H1 (cell line): ENCODE results near the gene HERC5.

Experiments used
- CEBPB ChIP-seq: IDR thresholded peaks from 2 replicates; pipeline ENCODE4 v1.6.1; 2012; ENCODE audit warnings: low read depth, low read length
- CTCF ChIP-seq, 3 experiments: IDR thresholded peaks; 1 replicate in 2 of 3; 2 replicates in 1 of 3; pipeline versions ENCODE4 v1.5.1 to v1.6.1; 2011; ENCODE audit warnings: low read length in 3 of 3, mild to moderate bottlenecking in 3 of 3, inconsistent platforms in 2 of 3, low read depth in 1 of 3, moderate library complexity in 1 of 3; ENCODE audit not compliant: insufficient read depth in 1 of 3; ENCODE audit errors: control extremely low read depth in 1 of 3
- JUND ChIP-seq: IDR thresholded peaks from 2 replicates; pipeline ENCODE4 v1.6.1; 2011; ENCODE audit warnings: mild to moderate bottlenecking, improper control_type of control experiment, low read length
- KDM1A ChIP-seq: fragments of 200-600, 300-600 bp; sonication (generic); IDR thresholded peaks from 2 replicates; pipeline ENCODE4 v1.7.1; 2016; ENCODE audit warnings: mild to moderate bottlenecking, low read length, borderline replicate concordance
- KDM5A ChIP-seq: fragments of 200-600 bp; IDR thresholded peaks from 2 replicates; pipeline ENCODE4 v1.7.1; 2012; ENCODE audit warnings: mild to moderate bottlenecking, low read length, inconsistent platforms, mixed read lengths
- PHF8 ChIP-seq: fragments of 200-600 bp; sonication (generic); conservative IDR thresholded peaks from 2 replicates; pipeline ENCODE4 v1.7.1; 2012; ENCODE audit warnings: low read depth, mild to moderate bottlenecking, inconsistent platforms, low read length, moderate library complexity
- POLR2A ChIP-seq, 2 experiments: IDR thresholded peaks; 1 replicate in 1 of 2; 2 replicates in 1 of 2; pipeline ENCODE4 v1.6.1; 2011; ENCODE audit warnings: low read depth in 2 of 2, low read length in 2 of 2, mild to moderate bottlenecking in 2 of 2; ENCODE audit errors: control extremely low read depth in 1 of 2
- RNF2 ChIP-seq: fragments of 200-900, 300-1000 bp; sonication (generic); IDR thresholded peaks from 2 replicates; pipeline ENCODE4 v1.7.1; 2016; ENCODE audit warnings: borderline replicate concordance, low read depth, mild to moderate bottlenecking, antibody characterized with exemption, low read length; ENCODE audit not compliant: poor library complexity, severe bottlenecking; ENCODE audit errors: missing control alignments
- RXRA ChIP-seq: IDR thresholded peaks from 2 replicates; pipeline ENCODE4 v1.6.1; 2011; ENCODE audit warnings: low read depth, mild to moderate bottlenecking, low read length, moderate library complexity; ENCODE audit not compliant: insufficient read depth
- TAF1 ChIP-seq: IDR thresholded peaks from 2 replicates; pipeline ENCODE4 v1.6.1; 2011; ENCODE audit warnings: mild to moderate bottlenecking, low read depth, low read length
- TBP ChIP-seq: IDR thresholded peaks from 2 replicates; pipeline ENCODE4 v1.6.1; 2011; ENCODE audit warnings: low read depth, low read length, improper control_type of control experiment

- TF ChIP-seq TBP, result no peak
- no peak for TF ChIP-seq RXRA
- no peak for TF ChIP-seq CTCF (IDR thresholded peaks at IDR 0.05; ENCODE audit: control extremely low read depth in 1 of 3, insufficient read depth in 1 of 3, low read depth in 1 of 3, low read length in 3 of 3)
- no peak for TF ChIP-seq KDM1A
- no peak for TF ChIP-seq RNF2
- TF ChIP-seq CEBPB, result no peak
- TF ChIP-seq KDM5A, result no peak
- TF ChIP-seq PHF8, result no peak
- TF ChIP-seq JUND, result no peak
- no peak for TF ChIP-seq TAF1
- TF ChIP-seq POLR2A (IDR thresholded peaks at IDR 0.05; ENCODE audit: control extremely low read depth in 1 of 2, low read depth in 2 of 2, low read length in 2 of 2), result no peak
Observed at GRCh38 chr4:88517825-88518224, 60.9 kb downstream of the HERC5 start.
